GM12892 (cell line): Measurements from ENCODE around the gene RGMB.

Experiments used
- DNase-seq: peaks from one replicate; pipeline ENCODE4 v3.0.0; 2011; ENCODE audit not compliant: insufficient read length
- FAIRE-seq: peaks from 2 replicates; lab custom pipeline; 2011; peaks lifted over from hg19 to GRCh38; lab: Jason Lieb, UNC
- POLR2A ChIP-seq: IDR thresholded peaks from 2 replicates; pipeline ENCODE4 v1.6.1; 2011; ENCODE audit warnings: low read depth, low read length, control low read depth
- POLR2AphosphoS5 ChIP-seq: IDR thresholded peaks from 2 replicates; pipeline ENCODE4 v1.6.1; 2011; ENCODE audit warnings: low read depth, low read length, control low read depth
- TAF1 ChIP-seq: IDR thresholded peaks from 2 replicates; pipeline ENCODE4 v1.6.1; 2011; ENCODE audit warnings: low read depth, mild to moderate bottlenecking, control low read depth, low read length, borderline replicate concordance

RGMB gene

GRCh38 chr5:98777295-98777694, 3.8 kb downstream of the RGMB start:
- TF ChIP-seq POLR2AphosphoS5 (no peak), POLR2A (no peak), TAF1 (no peak)
- DNase-seq (no peak), FAIRE-seq (no peak)

GRCh38 chr5:98779264-98779877, 5.9 kb downstream of the RGMB start:
- TF ChIP-seq POLR2AphosphoS5 (no peak), TAF1 (no peak), POLR2A (no peak)
- FAIRE-seq (no peak), DNase-seq (no peak)

- no peak for FAIRE-seq
- TF ChIP-seq TAF1 (no peak), POLR2A (no peak), POLR2AphosphoS5 (no peak)
Measured at GRCh38 chr5:98780390-98780789, 6.9 kb downstream of the RGMB start.

GRCh38 chr5:98781520-98781919, 8.1 kb downstream of the RGMB start:
- TF ChIP-seq POLR2AphosphoS5 (no peak), POLR2A (no peak), TAF1 (no peak)
- DNase-seq (no peak), FAIRE-seq (no peak)

More at GRCh38 chr5:98780390-98780789, 6.9 kb downstream of the RGMB start:
- DNase-seq = no peak

- TF ChIP-seq POLR2AphosphoS5 = no peak
- no peak for TF ChIP-seq TAF1
- TF ChIP-seq POLR2A = no peak
- no peak for DNase-seq
- no peak for FAIRE-seq
Measured at GRCh38 chr5:98781964-98782363, 8.5 kb downstream of the RGMB start.

- TF ChIP-seq POLR2A (no peak), TAF1 (no peak)
- FAIRE-seq (peak; percentile 14), DNase-seq (no peak)
Measured at GRCh38 chr5:98783051-98783649, 9.7 kb downstream of the RGMB start.

GRCh38 chr5:98784411-98784810, 10.9 kb downstream of the RGMB start:
- FAIRE-seq (no peak), DNase-seq (no peak)
- TF ChIP-seq POLR2AphosphoS5 (no peak), POLR2A (no peak), TAF1 (no peak)

GRCh38 chr5:98785244-98785643, 11.8 kb downstream of the RGMB start:
- TF ChIP-seq POLR2A (no peak), POLR2AphosphoS5 (no peak), TAF1 (no peak)
- DNase-seq = no peak
- FAIRE-seq = no peak

- TF ChIP-seq POLR2AphosphoS5 = no peak
- no peak for TF ChIP-seq POLR2A
- TF ChIP-seq TAF1 = no peak
- FAIRE-seq = no peak
- DNase-seq = no peak
Measured at GRCh38 chr5:98786191-98786853, 12.9 kb downstream of the RGMB start.

GRCh38 chr5:98787131-98787719, 13.8 kb downstream of the RGMB start:
- DNase-seq (no peak), FAIRE-seq (no peak)
- no peak for TF ChIP-seq POLR2A
- TF ChIP-seq TAF1 = no peak
- no peak for TF ChIP-seq POLR2AphosphoS5

GRCh38 chr5:98789029-98789428, 15.6 kb downstream of the RGMB start:
- TF ChIP-seq POLR2A (no peak), POLR2AphosphoS5 (no peak), TAF1 (no peak)
- DNase-seq (no peak), FAIRE-seq (no peak)

GRCh38 chr5:98791001-98791519, 17.6 kb downstream of the RGMB start:
- FAIRE-seq (peak; percentile 40), DNase-seq (no peak)
- TF ChIP-seq POLR2A (no peak), TAF1 (no peak), POLR2AphosphoS5 (no peak)
